HG03571 (cell line): ENCODE results near the gene TKT.

Experiments used
- ATAC-seq: cut with Tn5 transposase; IDR thresholded peaks from one replicate; pipeline ENCODE4 v1.9.1; 2021; ENCODE audit not compliant: unreplicated experiment

Gene TKT

GRCh38 chr3:53182764-53183355 is 73.0 kb downstream of the TKT start:
- no peak for ATAC-seq

GRCh38 chr3:53181528-53181927 is 74.3 kb downstream of the TKT start:
- ATAC-seq, result no peak

- ATAC-seq, result no peak
These were observed 74.8 kb downstream of the TKT start for GRCh38 chr3:53181024-53181371.

- peak; percentile 91 for ATAC-seq
These were observed 75.4 kb downstream of the TKT start for GRCh38 chr3:53180305-53181023.

GRCh38 chr3:53179580-53179979 is 76.2 kb downstream of the TKT start:
- ATAC-seq, result no peak

GRCh38 chr3:53178246-53178645 is 77.6 kb downstream of the TKT start:
- no peak for ATAC-seq

- ATAC-seq, result no peak
These were observed 79.9 kb downstream of the TKT start for GRCh38 chr3:53175613-53176540.
